Thyroid gland (tissue), 4 donors: ENCODE data around the gene HAUS3.

Experiments used
- POLR2A ChIP-seq, 2 donors: fragments of 450-650 bp; IDR thresholded peaks; one replicate each; pipeline ENCODE4 v1.6.1; 2017; ENCODE audit warnings: antibody characterized with exemption in 2 of 2, mild to moderate bottlenecking in 2 of 2, moderate library complexity in 1 of 2
- TF ChIP-seq, protein P1 (sequence below), 6 experiments: fragments of 200-600 bp in 3 of 6; fragments of 450-650 bp in 3 of 6; sonication (generic) in 3 of 6; IDR thresholded peaks; one replicate each; pipeline ENCODE4 v1.5.1; 2016 to 2019; ENCODE audit warnings: antibody characterized with exemption in 6 of 6, mild to moderate bottlenecking in 2 of 6, inconsistent platforms in 1 of 6, moderate library complexity in 1 of 6

DNA sequence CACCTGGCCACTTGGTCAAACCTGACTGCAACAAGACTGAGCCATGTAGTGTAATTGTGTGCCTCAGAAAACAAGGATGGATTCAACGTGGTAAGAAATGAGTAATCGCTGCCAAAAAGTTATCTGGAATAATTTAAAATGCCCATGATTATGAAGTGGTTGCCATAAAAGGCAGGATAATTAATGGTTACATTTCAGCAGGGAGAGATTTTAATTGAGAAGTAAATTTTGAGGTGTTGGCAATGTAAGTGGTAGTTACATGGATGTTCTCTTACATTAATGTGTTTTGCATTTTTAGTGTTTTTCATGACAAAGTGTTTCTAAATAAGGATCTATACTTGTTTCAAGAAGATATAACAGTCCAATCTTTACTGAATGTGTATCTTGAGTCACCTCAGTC is 15.7 kb downstream of the HAUS3 start:
- TF ChIP-seq, protein P1, sequence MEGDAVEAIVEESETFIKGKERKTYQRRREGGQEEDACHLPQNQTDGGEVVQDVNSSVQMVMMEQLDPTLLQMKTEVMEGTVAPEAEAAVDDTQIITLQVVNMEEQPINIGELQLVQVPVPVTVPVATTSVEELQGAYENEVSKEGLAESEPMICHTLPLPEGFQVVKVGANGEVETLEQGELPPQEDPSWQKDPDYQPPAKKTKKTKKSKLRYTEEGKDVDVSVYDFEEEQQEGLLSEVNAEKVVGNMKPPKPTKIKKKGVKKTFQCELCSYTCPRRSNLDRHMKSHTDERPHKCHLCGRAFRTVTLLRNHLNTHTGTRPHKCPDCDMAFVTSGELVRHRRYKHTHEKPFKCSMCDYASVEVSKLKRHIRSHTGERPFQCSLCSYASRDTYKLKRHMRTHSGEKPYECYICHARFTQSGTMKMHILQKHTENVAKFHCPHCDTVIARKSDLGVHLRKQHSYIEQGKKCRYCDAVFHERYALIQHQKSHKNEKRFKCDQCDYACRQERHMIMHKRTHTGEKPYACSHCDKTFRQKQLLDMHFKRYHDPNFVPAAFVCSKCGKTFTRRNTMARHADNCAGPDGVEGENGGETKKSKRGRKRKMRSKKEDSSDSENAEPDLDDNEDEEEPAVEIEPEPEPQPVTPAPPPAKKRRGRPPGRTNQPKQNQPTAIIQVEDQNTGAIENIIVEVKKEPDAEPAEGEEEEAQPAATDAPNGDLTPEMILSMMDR (IDR thresholded peaks at IDR 0.05): no peak
- no peak for TF ChIP-seq POLR2A (IDR thresholded peaks at IDR 0.05)
